ENCODE data around the gene FHIT.

DNA sequence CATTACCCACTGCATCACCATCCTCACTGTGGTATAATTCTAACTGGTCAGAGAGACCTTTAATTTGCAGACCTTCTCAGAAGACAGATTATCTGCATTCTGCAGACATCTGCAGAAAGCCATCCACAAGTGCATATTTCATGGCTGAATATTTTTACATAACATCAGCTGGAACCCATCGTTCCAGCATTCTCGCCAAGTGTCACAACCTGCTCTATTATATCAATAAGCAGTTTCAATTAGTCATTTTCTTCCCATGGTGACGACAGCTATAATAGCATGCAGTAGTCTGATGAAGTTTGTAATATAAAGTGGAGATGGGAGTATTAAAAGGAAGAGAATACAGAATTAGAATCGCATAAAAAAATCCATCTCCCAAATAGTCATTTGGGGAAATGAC lies 334.7 kb downstream of the FHIT start:
- TF ChIP-seq CTCF (conservative IDR thresholded peaks at IDR 0.05; ENCODE audit: low read depth, low read length) (no peak), EZH2 (IDR thresholded peaks at IDR 0.05; ENCODE audit: low read length, unreplicated experiment) (no peak), EZH2phosphoT487 (IDR thresholded peaks at IDR 0.05; ENCODE audit: borderline replicate concordance, low read length) (no peak)

All from PC-3 (cell line).